Loucy (cell line): Measurements from ENCODE around the gene TPM4.

Experiments
- H2AFZ ChIP-seq: fragments of 200-600 bp; sonication (generic); 2 replicates; pipeline ENCODE4 v1.6.0; 2016; ENCODE audit warnings: antibody characterized with exemption, mild to moderate bottlenecking, low read length, moderate library complexity
- H3F3A ChIP-seq: fragments of 200-600 bp; 2 replicates; pipeline ENCODE4 v1.6.0; 2016; ENCODE audit warnings: antibody characterized with exemption, low read depth, mild to moderate bottlenecking
- H3K27me3 ChIP-seq: fragments of 200-600 bp; sonication (generic); 2 replicates; pipeline ENCODE4 v1.6.1; 2014; ENCODE audit warnings: low read length, mild to moderate bottlenecking; ENCODE audit not compliant: insufficient read depth, poor library complexity, severe bottlenecking
- H3K36me3 ChIP-seq: fragments of 200-600 bp; sonication (generic); 2 replicates; pipeline ENCODE4 v1.6.1; 2016; ENCODE audit warnings: low read length; ENCODE audit not compliant: insufficient read depth
- H3K4me1 ChIP-seq: fragments of 200-600 bp; sonication (generic); 2 replicates; pipeline ENCODE4 v1.5.1; 2014; ENCODE audit warnings: low read length, mild to moderate bottlenecking; ENCODE audit not compliant: insufficient read depth, poor library complexity, severe bottlenecking
- H3K4me2 ChIP-seq: fragments of 200-600 bp; sonication (generic); 2 replicates; pipeline ENCODE4 v1.6.0; 2014; ENCODE audit warnings: antibody characterized with exemption, low read length, low read depth, mild to moderate bottlenecking; ENCODE audit not compliant: poor library complexity, severe bottlenecking
- H3K4me3 ChIP-seq: fragments of 200-600 bp; sonication (generic); 2 replicates; pipeline ENCODE4 v1.5.1; 2014; ENCODE audit warnings: low read length, mild to moderate bottlenecking, mixed read lengths; ENCODE audit not compliant: poor library complexity, severe bottlenecking
- H3K79me2 ChIP-seq: fragments of 200-600 bp; sonication (generic); 2 replicates; pipeline ENCODE4 v1.6.1; 2014; ENCODE audit warnings: low read length; ENCODE audit not compliant: insufficient read depth
- H3K9ac ChIP-seq: fragments of 200-600 bp; sonication (generic); 2 replicates; pipeline ENCODE4 v1.6.0; 2014; ENCODE audit warnings: mild to moderate bottlenecking, low read depth, low read length, moderate library complexity; ENCODE audit not compliant: poor library complexity, severe bottlenecking
- H3K9me2 ChIP-seq: fragments of 200-600 bp; sonication (generic); replicated peaks from 2 replicates; pipeline ENCODE4 v1.6.1; 2016; ENCODE audit warnings: low read depth, low read length, mixed read lengths
- H3K9me3 ChIP-seq: fragments of 200-600 bp; sonication (generic); 2 replicates; pipeline ENCODE4 v1.6.1; 2014; ENCODE audit warnings: mild to moderate bottlenecking, antibody characterized with exemption, low read length, low read depth; ENCODE audit not compliant: insufficient read depth
- H4K20me1 ChIP-seq: fragments of 200-600 bp; sonication (generic); 2 replicates; pipeline ENCODE4 v1.6.0; 2014; ENCODE audit warnings: antibody characterized with exemption, low read length, mild to moderate bottlenecking; ENCODE audit not compliant: insufficient read depth, poor library complexity, severe bottlenecking
- EZH2phosphoT487 ChIP-seq: fragments of 200-600 bp; IDR thresholded peaks from 2 replicates; pipeline ENCODE4 v1.6.1; 2018; ENCODE audit warnings: antibody characterized with exemption, mild to moderate bottlenecking, moderate library complexity, borderline replicate concordance
- TF ChIP-seq, protein P1 (sequence below): fragments of 200-600 bp; sonication (generic); conservative IDR thresholded peaks from 2 replicates; pipeline ENCODE4 v1.5.1; 2014; ENCODE audit warnings: mild to moderate bottlenecking, antibody characterized with exemption, low read length

Gene TPM4

DNA sequence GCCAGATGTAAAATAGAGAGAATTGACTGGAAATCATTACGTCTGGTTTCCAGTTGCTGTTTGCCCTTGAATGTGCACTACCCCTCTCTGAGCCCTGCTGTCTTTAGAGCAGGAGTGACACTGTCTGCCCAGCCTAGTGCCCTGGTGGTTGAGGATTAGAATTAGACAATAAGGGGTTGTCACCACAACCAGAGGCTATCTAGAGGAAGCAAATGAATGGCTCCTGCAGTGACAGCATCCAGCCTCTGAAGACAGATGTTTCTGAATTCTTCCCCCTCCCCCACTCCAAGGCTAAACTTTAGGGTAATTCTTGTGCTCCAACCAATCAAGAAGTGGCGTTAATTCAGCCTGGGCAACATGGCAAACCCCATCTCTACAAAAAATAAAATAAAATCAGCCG is 37.4 kb downstream of the TPM4 start:
- no peaks in the 10 kb centered on the region for H3K9me2 ChIP-seq
- peaks cover 78% of the 10 kb centered on the region for H3K79me2 ChIP-seq
- H3K36me3 ChIP-seq = peaks cover 9% of the 10 kb centered on the region; the same call in 1 of the 2 replicates
- H3F3A ChIP-seq = no peaks in the 10 kb centered on the region
- H2AFZ ChIP-seq = no peak overlapping the region
- no peak overlapping the region for H3K9ac ChIP-seq
- peaks cover 4% of the 10 kb centered on the region for H3K27me3 ChIP-seq
- H3K4me2 ChIP-seq = peak overlapping the region; percentile 86
- no peak for TF ChIP-seq EZH2phosphoT487
- TF ChIP-seq, protein P1, sequence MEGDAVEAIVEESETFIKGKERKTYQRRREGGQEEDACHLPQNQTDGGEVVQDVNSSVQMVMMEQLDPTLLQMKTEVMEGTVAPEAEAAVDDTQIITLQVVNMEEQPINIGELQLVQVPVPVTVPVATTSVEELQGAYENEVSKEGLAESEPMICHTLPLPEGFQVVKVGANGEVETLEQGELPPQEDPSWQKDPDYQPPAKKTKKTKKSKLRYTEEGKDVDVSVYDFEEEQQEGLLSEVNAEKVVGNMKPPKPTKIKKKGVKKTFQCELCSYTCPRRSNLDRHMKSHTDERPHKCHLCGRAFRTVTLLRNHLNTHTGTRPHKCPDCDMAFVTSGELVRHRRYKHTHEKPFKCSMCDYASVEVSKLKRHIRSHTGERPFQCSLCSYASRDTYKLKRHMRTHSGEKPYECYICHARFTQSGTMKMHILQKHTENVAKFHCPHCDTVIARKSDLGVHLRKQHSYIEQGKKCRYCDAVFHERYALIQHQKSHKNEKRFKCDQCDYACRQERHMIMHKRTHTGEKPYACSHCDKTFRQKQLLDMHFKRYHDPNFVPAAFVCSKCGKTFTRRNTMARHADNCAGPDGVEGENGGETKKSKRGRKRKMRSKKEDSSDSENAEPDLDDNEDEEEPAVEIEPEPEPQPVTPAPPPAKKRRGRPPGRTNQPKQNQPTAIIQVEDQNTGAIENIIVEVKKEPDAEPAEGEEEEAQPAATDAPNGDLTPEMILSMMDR = no peak
- H3K4me1 ChIP-seq = peaks cover 53% of the 10 kb centered on the region
- H4K20me1 ChIP-seq = peaks cover 42% of the 10 kb centered on the region
- H3K4me3 ChIP-seq = peak overlapping the region; percentile 91
- H3K9me3 ChIP-seq = no peaks in the 10 kb centered on the region

DNA sequence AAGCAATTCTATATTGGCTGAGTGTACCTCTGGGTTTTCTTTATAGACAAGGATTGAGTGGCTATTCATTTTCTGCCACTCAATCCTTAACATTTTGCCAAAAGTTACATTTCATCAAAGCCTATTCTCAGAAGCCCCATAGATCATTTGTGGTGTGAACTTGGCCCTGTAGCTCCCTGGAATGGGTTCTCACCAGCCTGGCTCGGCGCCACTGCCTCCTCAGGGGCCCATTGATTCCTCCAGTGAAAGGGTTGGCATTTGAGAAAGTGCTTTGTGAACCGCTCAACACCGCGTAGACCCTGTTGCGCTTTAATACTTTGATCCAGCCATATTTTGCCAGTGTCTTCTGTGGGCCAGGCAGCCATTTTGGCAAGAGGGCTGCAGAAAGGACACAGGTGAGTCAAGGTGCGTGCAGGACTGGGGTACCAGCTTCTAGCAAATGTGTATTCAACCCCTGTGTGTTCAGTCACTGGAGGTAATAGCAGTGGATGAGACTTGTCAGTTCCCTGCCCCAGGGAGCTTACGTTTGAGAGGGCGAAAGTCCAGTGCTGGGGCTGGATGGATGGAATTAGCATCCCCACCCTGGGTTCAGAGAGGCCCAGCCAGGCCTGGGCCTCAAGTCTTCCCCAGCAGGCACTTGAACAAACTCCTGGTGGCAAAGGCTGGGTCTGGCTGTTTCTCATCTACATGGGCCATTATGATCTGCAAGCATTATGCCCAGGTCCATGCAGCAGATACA is 39.2 kb downstream of the TPM4 start:
- H3K36me3 ChIP-seq = peaks cover 24% of the 10 kb centered on the region; the same call in 1 of the 2 replicates
- H3K9me2 ChIP-seq = no peaks in the 10 kb centered on the region
- peaks cover 88% of the 10 kb centered on the region for H3K79me2 ChIP-seq
- peak overlapping the region; percentile 67 for H3K9ac ChIP-seq
- no peak overlapping the region for H2AFZ ChIP-seq
- no peaks in the 10 kb centered on the region for H3F3A ChIP-seq
- H3K4me2 ChIP-seq = peak overlapping the region; percentile 86
- no peak for TF ChIP-seq EZH2phosphoT487
- TF ChIP-seq, protein P1 = no peak
- peaks cover 4% of the 10 kb centered on the region for H3K27me3 ChIP-seq
- peaks cover 42% of the 10 kb centered on the region for H4K20me1 ChIP-seq
- peaks cover 51% of the 10 kb centered on the region for H3K4me1 ChIP-seq
- H3K9me3 ChIP-seq = no peaks in the 10 kb centered on the region
- peak overlapping the region; percentile 91 for H3K4me3 ChIP-seq

DNA sequence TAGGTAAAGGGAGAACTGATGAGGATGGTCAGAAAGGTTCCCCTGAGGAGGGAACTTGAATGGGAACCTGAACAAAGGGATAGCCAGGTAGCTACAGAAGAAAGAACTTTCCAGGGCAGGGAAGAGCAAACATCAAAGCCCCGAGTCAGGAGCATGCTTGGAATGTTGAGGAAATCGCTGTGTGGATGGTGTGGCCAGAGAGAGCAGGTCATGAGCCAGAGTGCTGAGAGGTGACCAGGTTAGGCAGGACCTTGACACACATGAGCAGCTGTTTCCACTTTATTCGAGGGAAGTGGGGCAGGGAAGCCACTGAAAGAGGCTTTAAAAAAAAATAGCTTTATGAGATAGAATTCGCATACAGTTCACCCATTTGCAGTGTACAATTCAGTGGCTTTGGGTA is 39.8 kb downstream of the TPM4 start:
- Histone ChIP-seq H3K36me3 (peaks cover 25% of the 10 kb centered on the region; the same call in 1 of the 2 replicates), H3F3A (no peaks in the 10 kb centered on the region), H4K20me1 (peaks cover 42% of the 10 kb centered on the region), H3K9me3 (no peaks in the 10 kb centered on the region), H3K4me3 (peak overlapping the region; percentile 91), H3K9ac (peak overlapping the region; percentile 67), H3K4me1 (peaks cover 48% of the 10 kb centered on the region), H3K79me2 (peaks cover 86% of the 10 kb centered on the region), H3K4me2 (peak overlapping the region; percentile 86), H2AFZ (no peak overlapping the region), H3K27me3 (peaks cover 4% of the 10 kb centered on the region), H3K9me2 (no peaks in the 10 kb centered on the region)
- TF ChIP-seq, protein P1 = no peak
- no peak for TF ChIP-seq EZH2phosphoT487
